Prostate gland (tissue), 2 donors: ENCODE measurements around the gene HOXC12.

ENCODE experiments used
- CTCF ChIP-seq, 4 experiments: fragments of 200-600 bp in 2 of 4; fragments of 450-650 bp in 2 of 4; sonication (generic) in 2 of 4; IDR thresholded peaks; 1 replicate in 3 of 4; 2 replicates in 1 of 4; pipeline ENCODE4 v1.5.1; 2016 to 2019; ENCODE audit warnings: antibody characterized with exemption in 4 of 4, mild to moderate bottlenecking in 2 of 4, moderate library complexity in 2 of 4
- POLR2A ChIP-seq: fragments of 450-650 bp; IDR thresholded peaks from one replicate; pipeline ENCODE4 v1.6.1; 2016; ENCODE audit warnings: antibody characterized with exemption, mild to moderate bottlenecking

- TF ChIP-seq CTCF (IDR thresholded peaks at IDR 0.05): no peak
- no peak for TF ChIP-seq POLR2A
These were observed 42.8 kb downstream of the HOXC12 start for GRCh38 chr12:53997204-53998109.
